Thoracic aorta (tissue), 2 donors: Measurements from ENCODE around the gene KCNMB2. TPM values are rescaled to one million over a fixed set of nuclear protein-coding genes. Genes with fewer than 3 reads are reported as not detected.

Experiments used
- ATAC-seq: fragments of 150-250 bp; one replicate; pipeline ENCODE4 v1.8.0; 2017; ENCODE audit warnings: low read depth; ENCODE audit not compliant: insufficient number of reproducible peaks, low FRiP score
- DNase-seq: peaks from one replicate; pipeline ENCODE4 v3.0.0-alpha.2; 2020; ENCODE audit warnings: low spot score
- H3K27ac ChIP-seq, 2 donors: fragments of 200-600 bp; sonication (generic); 1 replicate in 1 of 2; 2 replicates in 1 of 2; pipeline ENCODE4 v1.5.1; 2016; ENCODE audit warnings: mild to moderate bottlenecking in 2 of 2, moderate library complexity in 2 of 2
- H3K27me3 ChIP-seq: fragments of 200-600 bp; sonication (generic); replicated peaks from 2 replicates; pipeline ENCODE4 v1.6.0; 2016; ENCODE audit warnings: mild to moderate bottlenecking; ENCODE audit not compliant: insufficient read depth
- H3K36me3 ChIP-seq: fragments of 200-600 bp; sonication (generic); one replicate; pipeline ENCODE4 v1.5.1; 2016
- H3K4me1 ChIP-seq, 2 donors: fragments of 200-600 bp; sonication (generic); 1 replicate in 1 of 2; 2 replicates in 1 of 2; pipeline versions ENCODE4 v1.5.1 to v1.6.0; 2016; ENCODE audit warnings: low read depth in 2 of 2, mild to moderate bottlenecking in 1 of 2; ENCODE audit not compliant: control insufficient read depth in 1 of 2
- H3K4me3 ChIP-seq: fragments of 200-600 bp; sonication (generic); 2 replicates; pipeline ENCODE4 v1.5.1; 2016; ENCODE audit warnings: mild to moderate bottlenecking
- H3K9me3 ChIP-seq: fragments of 200-600 bp; sonication (generic); 2 replicates; pipeline ENCODE4 v1.5.1; 2016
- CTCF ChIP-seq: fragments of 200-600 bp; sonication (generic); IDR thresholded peaks from one replicate; pipeline ENCODE4 v1.5.1; 2019; ENCODE audit warnings: antibody characterized with exemption
- total RNA-seq, 2 donors: library from RNA; depleted of rRNA; stranded (reverse); fragments of >200 nt; gene quantifications; one replicate each; pipeline versions ENCODE4 v1.1.0 to v1.2.3, GENCODE V29; 2016

The KCNMB2 gene
- total RNA-seq, 2 donors from 2014 or later = not detected

GRCh38 chr3:178880274-178880673 is 344.0 kb downstream of the KCNMB2 start:
- Histone ChIP-seq H3K27me3 (no peaks in the 10 kb centered on the region), H3K27ac (no peak overlapping the region), H3K4me1 (no peaks in the 10 kb centered on the region), H3K4me3 (no peak overlapping the region), H3K9me3 (no peaks in the 10 kb centered on the region), H3K36me3 (no peaks in the 10 kb centered on the region)
- ATAC-seq = no peak
- no peak for TF ChIP-seq CTCF
- no peak for DNase-seq
